ENCODE data around the gene RTN4R.
"Not testable (repeated sequence)": the region's sequence is repeated elsewhere in the genome, so short reads cannot be mapped to it uniquely, and the experiment has no call there.

Gene RTN4R

DNA sequence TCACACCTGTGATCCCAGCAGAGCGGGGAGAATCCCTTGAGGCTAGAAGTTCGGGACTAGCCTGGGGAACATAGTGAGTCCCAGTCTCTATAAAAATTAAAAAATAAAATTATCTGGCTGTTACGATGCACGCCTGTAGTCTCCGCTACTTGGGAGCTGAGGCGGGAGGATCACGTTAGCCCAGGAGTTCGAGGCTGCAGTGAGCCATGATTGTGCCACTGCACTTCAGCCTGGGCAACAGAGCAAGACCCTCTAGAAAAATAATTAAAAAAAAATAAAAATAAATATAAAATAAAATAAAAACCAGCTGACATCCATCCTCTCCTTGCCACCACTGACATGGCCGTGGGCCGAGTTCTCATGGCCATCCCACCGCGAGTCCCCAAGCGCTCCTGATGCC, 7.7 kb upstream of the RTN4R start:
- no peak overlapping the region for H3K4me2 ChIP-seq (ENCODE audit: low read length)
- H3K4me3 ChIP-seq (ENCODE audit: low read length): no peak overlapping the region
- no peaks in the 10 kb centered on the region for H3K4me1 ChIP-seq (ENCODE audit: control insufficient read depth, low read length)
- no peaks in the 10 kb centered on the region for H3K79me2 ChIP-seq (ENCODE audit: control insufficient read depth, low read length)
- no peaks in the 10 kb centered on the region for H3K27me3 ChIP-seq (ENCODE audit: control insufficient read depth, low read length)
- H4K20me1 ChIP-seq (ENCODE audit: control insufficient read depth, insufficient read depth, low read depth, low read length): no peaks in the 10 kb centered on the region
- H3F3A ChIP-seq (ENCODE audit: control insufficient read depth, insufficient read depth): no peaks in the 10 kb centered on the region
- no peaks in the 10 kb centered on the region for H3K9me2 ChIP-seq (replicated peaks; ENCODE audit: control insufficient read depth, low read length)
- H3K9me3 ChIP-seq (ENCODE audit: control insufficient read depth, insufficient read depth, low read length): no peaks in the 10 kb centered on the region
- H3K36me3 ChIP-seq (ENCODE audit: control insufficient read depth, low read length): no peaks in the 10 kb centered on the region
- no peak for TF ChIP-seq EZH2phosphoT487 (IDR thresholded peaks at IDR 0.05; ENCODE audit: borderline replicate concordance, low read length)
- TF ChIP-seq, protein P1, sequence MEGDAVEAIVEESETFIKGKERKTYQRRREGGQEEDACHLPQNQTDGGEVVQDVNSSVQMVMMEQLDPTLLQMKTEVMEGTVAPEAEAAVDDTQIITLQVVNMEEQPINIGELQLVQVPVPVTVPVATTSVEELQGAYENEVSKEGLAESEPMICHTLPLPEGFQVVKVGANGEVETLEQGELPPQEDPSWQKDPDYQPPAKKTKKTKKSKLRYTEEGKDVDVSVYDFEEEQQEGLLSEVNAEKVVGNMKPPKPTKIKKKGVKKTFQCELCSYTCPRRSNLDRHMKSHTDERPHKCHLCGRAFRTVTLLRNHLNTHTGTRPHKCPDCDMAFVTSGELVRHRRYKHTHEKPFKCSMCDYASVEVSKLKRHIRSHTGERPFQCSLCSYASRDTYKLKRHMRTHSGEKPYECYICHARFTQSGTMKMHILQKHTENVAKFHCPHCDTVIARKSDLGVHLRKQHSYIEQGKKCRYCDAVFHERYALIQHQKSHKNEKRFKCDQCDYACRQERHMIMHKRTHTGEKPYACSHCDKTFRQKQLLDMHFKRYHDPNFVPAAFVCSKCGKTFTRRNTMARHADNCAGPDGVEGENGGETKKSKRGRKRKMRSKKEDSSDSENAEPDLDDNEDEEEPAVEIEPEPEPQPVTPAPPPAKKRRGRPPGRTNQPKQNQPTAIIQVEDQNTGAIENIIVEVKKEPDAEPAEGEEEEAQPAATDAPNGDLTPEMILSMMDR (IDR thresholded peaks at IDR 0.05; ENCODE audit: low read depth, low read length, poor library complexity, severe bottlenecking): no peak
- no peak overlapping the region for H3K27ac ChIP-seq (ENCODE audit: low read depth, low read length)

DNA sequence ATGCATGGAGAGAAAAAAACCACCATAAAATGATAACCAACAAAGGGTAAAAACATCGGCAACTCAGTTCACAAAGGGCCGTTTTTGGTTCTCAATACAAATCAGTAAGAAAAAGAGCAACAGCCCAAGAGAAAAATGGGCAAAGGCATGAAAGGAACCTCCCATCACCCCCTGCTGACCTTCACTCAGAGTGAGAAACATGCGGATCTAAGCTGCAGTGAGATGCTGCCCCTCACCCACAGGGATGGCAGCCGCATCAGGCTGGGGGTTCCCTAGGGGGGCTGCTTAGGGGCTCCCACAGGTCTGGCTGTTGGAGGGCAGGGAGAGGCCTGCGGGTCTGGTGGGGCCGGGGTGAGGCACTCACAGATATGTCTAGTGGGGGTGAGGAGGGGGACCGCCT, 7.2 kb upstream of the RTN4R start:
- H3F3A ChIP-seq (ENCODE audit: control insufficient read depth, insufficient read depth); H3K4me1 ChIP-seq (ENCODE audit: control insufficient read depth, low read length); H4K20me1 ChIP-seq (ENCODE audit: control insufficient read depth, insufficient read depth, low read depth, low read length); H3K36me3 ChIP-seq (ENCODE audit: control insufficient read depth, low read length); H3K79me2 ChIP-seq (ENCODE audit: control insufficient read depth, low read length); H3K27ac ChIP-seq (ENCODE audit: low read depth, low read length); H3K4me2 ChIP-seq (ENCODE audit: low read length); H3K9me2 ChIP-seq (replicated peaks; ENCODE audit: control insufficient read depth, low read length); H3K27me3 ChIP-seq (ENCODE audit: control insufficient read depth, low read length); H3K9me3 ChIP-seq (ENCODE audit: control insufficient read depth, insufficient read depth, low read length); H3K4me3 ChIP-seq (ENCODE audit: low read length): not testable (repeated sequence)

DNA sequence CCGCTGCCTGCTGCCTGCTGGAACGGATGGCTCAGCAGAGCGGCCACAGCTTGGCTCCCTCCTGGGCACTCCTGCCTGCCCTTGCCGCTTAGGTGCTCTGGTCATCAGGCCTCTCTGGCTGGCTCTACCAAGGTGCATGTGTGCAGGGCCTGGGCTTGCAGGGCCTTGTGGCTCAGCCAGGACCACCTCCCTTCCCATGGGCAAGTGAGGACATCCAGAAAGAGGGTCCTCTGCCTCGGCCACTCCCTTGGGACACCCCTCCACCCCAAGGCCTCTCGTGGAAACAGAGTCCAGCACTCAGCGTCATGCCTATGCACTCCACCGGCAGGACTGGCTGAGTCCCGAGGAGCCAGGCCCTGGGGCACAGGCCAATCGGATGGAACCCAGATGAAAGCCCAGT, 6.3 kb upstream of the RTN4R start:
- H3K4me1 ChIP-seq (ENCODE audit: control insufficient read depth, low read length); H3K36me3 ChIP-seq (ENCODE audit: control insufficient read depth, low read length); H3K9me3 ChIP-seq (ENCODE audit: control insufficient read depth, insufficient read depth, low read length); H3K9me2 ChIP-seq (replicated peaks; ENCODE audit: control insufficient read depth, low read length); H4K20me1 ChIP-seq (ENCODE audit: control insufficient read depth, insufficient read depth, low read depth, low read length); H3K27me3 ChIP-seq (ENCODE audit: control insufficient read depth, low read length); H3K4me2 ChIP-seq (ENCODE audit: low read length); H3K27ac ChIP-seq (ENCODE audit: low read depth, low read length); H3F3A ChIP-seq (ENCODE audit: control insufficient read depth, insufficient read depth); H3K79me2 ChIP-seq (ENCODE audit: control insufficient read depth, low read length); H3K4me3 ChIP-seq (ENCODE audit: low read length): not testable (repeated sequence)

DNA sequence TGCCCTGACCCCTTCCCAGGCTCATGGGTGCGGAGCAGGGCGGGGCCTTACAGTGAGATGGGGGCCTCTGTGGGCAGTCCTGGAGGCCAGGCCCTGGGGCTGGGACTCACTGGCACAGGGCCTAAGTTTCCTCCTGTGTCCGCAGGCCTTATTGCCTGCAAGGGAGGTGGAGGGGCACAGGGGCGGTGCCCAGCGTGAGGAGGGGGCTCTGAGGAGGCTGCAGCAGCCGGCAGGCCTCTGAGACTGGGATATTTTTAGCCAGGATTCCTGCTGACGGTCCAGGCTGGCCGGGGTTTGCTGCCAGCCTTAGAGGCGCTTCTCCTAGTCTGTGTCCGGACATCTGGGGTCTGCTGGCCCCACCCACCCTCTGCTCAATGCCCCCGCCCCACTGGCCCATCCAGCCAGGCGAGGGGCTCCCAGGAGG, 5.7 kb upstream of the RTN4R start:
- Histone ChIP-seq H3K4me1 (ENCODE audit: control insufficient read depth, low read length) (no peaks in the 10 kb centered on the region), H4K20me1 (ENCODE audit: control insufficient read depth, insufficient read depth, low read depth, low read length) (no peaks in the 10 kb centered on the region), H3F3A (ENCODE audit: control insufficient read depth, insufficient read depth) (no peaks in the 10 kb centered on the region), H3K4me3 (ENCODE audit: low read length) (no peak overlapping the region), H3K9me2 (replicated peaks; ENCODE audit: control insufficient read depth, low read length) (no peaks in the 10 kb centered on the region), H3K27me3 (ENCODE audit: control insufficient read depth, low read length) (no peaks in the 10 kb centered on the region), H3K27ac (ENCODE audit: low read depth, low read length) (no peak overlapping the region), H3K9me3 (ENCODE audit: control insufficient read depth, insufficient read depth, low read length) (no peaks in the 10 kb centered on the region), H3K79me2 (ENCODE audit: control insufficient read depth, low read length) (no peaks in the 10 kb centered on the region), H3K36me3 (ENCODE audit: control insufficient read depth, low read length) (no peaks in the 10 kb centered on the region), H3K4me2 (ENCODE audit: low read length) (no peak overlapping the region)
- no peak for TF ChIP-seq EZH2phosphoT487 (IDR thresholded peaks at IDR 0.05; ENCODE audit: borderline replicate concordance, low read length)
- TF ChIP-seq, protein P1 (IDR thresholded peaks at IDR 0.05; ENCODE audit: low read depth, low read length, poor library complexity, severe bottlenecking): no peak

All from DOHH2 (cell line).